ENCODE data around the gene MEAF6. TPM values are rescaled to one million over a fixed set of nuclear protein-coding genes. Genes with fewer than 3 reads are reported as not detected.
A peak's percentile ranks its signal among the peaks of the same experiment; 100 is the strongest.

Gene MEAF6
- total and polyA plus RNA-seq, 4 experiments from 2014 or later = 97.9 to 221 (median 115) TPM

- ChIA-PET POLR2A (ENCODE audit: partially characterized antibody) (interaction anchor here (0.6 to 11.1 kb wide), 6 partner anchors 11 to 35 kb away, joined by 3 to 229 read pairs (median 19); partner anchors contain the start of genes MEAF6 and ZC3H12A), CTCF (ENCODE audit: partially characterized antibody) (interaction anchor here (0.9 to 11.5 kb wide), 11 partner anchors 12 to 197 kb away, joined by 3 to 417 read pairs (median 20); partner anchors contain the start of genes MEAF6 and ZC3H12A)
- Mint-ChIP-seq H3K4me1 (peaks cover 11 to 29% (median 22%) of the 10 kb centered on the region in 4 donors), H3K36me3 (peaks cover 21 to 64% of the 10 kb centered on the region in 2 donors), H3K27me3 (no peaks in the 10 kb centered on the region), H3K4me3 (no peak overlapping the region), H3K27ac (peak overlapping the region in 6 of 7 donors; percentile 12 to 100 (median 71)), H3K9me3 (peaks cover 0 to 2% (median 0%) of the 10 kb centered on the region in 8 donors)
- no peak for DNase-seq
- no peak overlapping the region for H3K4me3 ChIP-seq (ENCODE audit: low read length in 2 of 2)
- H3K4me1 ChIP-seq (ENCODE audit: insufficient read depth, low read length) = peaks cover 25% of the 10 kb centered on the region
- H3K27ac ChIP-seq (ENCODE audit: low read depth, low read length) = peak overlapping the region; percentile 42
- no peaks in the 10 kb centered on the region for H3K27me3 ChIP-seq (ENCODE audit: insufficient read depth, low read length)
- intact Hi-C loops (cut with micrococcal nuclease) = no loop called here
- peaks cover 50% of the 10 kb centered on the region for H3K36me3 ChIP-seq (ENCODE audit: insufficient read depth, low read length)
- no peaks in the 10 kb centered on the region for H3K9me3 ChIP-seq (ENCODE audit: control insufficient read depth in 1 of 2, low read length in 2 of 2)
Observed at GRCh38 chr1:37485902-37486679, 28.5 kb downstream of the MEAF6 start.

GRCh38 chr1:37484325-37485051 is 30.1 kb downstream of the MEAF6 start:
- DNase-seq = peak in 1 of 5 donors; percentile 1
- Mint-ChIP-seq H3K4me1 (peaks cover 12 to 43% (median 29%) of the 10 kb centered on the region in 4 donors), H3K27me3 (no peaks in the 10 kb centered on the region), H3K36me3 (peaks cover 18 to 67% of the 10 kb centered on the region in 2 donors), H3K9me3 (peaks cover 0 to 2% (median 0%) of the 10 kb centered on the region in 8 donors), H3K27ac (peak overlapping the region; percentile 23 to 100 (median 78)), H3K4me3 (peak overlapping the region in 3 of 8 donors; percentile 35 to 66 (median 54))
- POLR2A ChIA-PET (ENCODE audit: partially characterized antibody) = interaction anchor here (0.7 to 11.1 kb wide), 4 partner anchors 10 to 30 kb away, joined by 3 to 229 read pairs (median 54); partner anchors contain the start of genes MEAF6 and ZC3H12A
- intact Hi-C loops (cut with micrococcal nuclease) = no loop called here
- CTCF ChIA-PET (ENCODE audit: partially characterized antibody) = interaction anchor here (1.2 to 11.5 kb wide), 5 partner anchors 10 to 28 kb away, joined by 6 to 417 read pairs (median 69); partner anchors contain the start of gene ZC3H12A
- Histone ChIP-seq H3K4me1 (ENCODE audit: insufficient read depth, low read length) (peaks cover 40% of the 10 kb centered on the region), H3K27me3 (ENCODE audit: insufficient read depth, low read length) (no peaks in the 10 kb centered on the region), H3K27ac (ENCODE audit: low read depth, low read length) (peak overlapping the region; percentile 8), H3K4me3 (ENCODE audit: low read length in 2 of 2) (no peak overlapping the region), H3K36me3 (ENCODE audit: insufficient read depth, low read length) (peaks cover 56% of the 10 kb centered on the region), H3K9me3 (ENCODE audit: control insufficient read depth in 1 of 2, low read length in 2 of 2) (no peaks in the 10 kb centered on the region)

GRCh38 chr1:37483785-37484184 is 30.8 kb downstream of the MEAF6 start:
- Mint-ChIP-seq H3K27me3 (no peaks in the 10 kb centered on the region), H3K36me3 (peaks cover 21 to 72% of the 10 kb centered on the region in 2 donors), H3K27ac (peak overlapping the region; percentile 10 to 100 (median 78)), H3K9me3 (peaks cover 0 to 2% (median 0%) of the 10 kb centered on the region in 8 donors), H3K4me1 (peaks cover 14 to 50% (median 32%) of the 10 kb centered on the region in 4 donors), H3K4me3 (peak overlapping the region in 3 of 8 donors; percentile 0 to 66 (median 54))
- H3K27ac ChIP-seq (ENCODE audit: low read depth, low read length) = no peak overlapping the region
- peak in 1 of 5 donors; percentile 1 for DNase-seq
- H3K27me3 ChIP-seq (ENCODE audit: insufficient read depth, low read length) = no peaks in the 10 kb centered on the region
- H3K4me3 ChIP-seq (ENCODE audit: low read length in 2 of 2) = no peak overlapping the region
- ChIA-PET CTCF (ENCODE audit: partially characterized antibody) (interaction anchor here (5.2 to 11.5 kb wide), 3 partner anchors 9 to 27 kb away, joined by 69 to 417 read pairs (median 219); partner anchors contain the start of gene ZC3H12A), POLR2A (ENCODE audit: partially characterized antibody) (interaction anchor here (0.7 to 11.1 kb wide), 5 partner anchors 9 to 31 kb away, joined by 3 to 229 read pairs (median 5); partner anchors contain the start of genes MEAF6 and ZC3H12A)
- peaks cover 41% of the 10 kb centered on the region for H3K4me1 ChIP-seq (ENCODE audit: insufficient read depth, low read length)
- intact Hi-C loops (cut with micrococcal nuclease) = no loop called here
- H3K9me3 ChIP-seq (ENCODE audit: control insufficient read depth in 1 of 2, low read length in 2 of 2) = no peaks in the 10 kb centered on the region
- peaks cover 56% of the 10 kb centered on the region for H3K36me3 ChIP-seq (ENCODE audit: insufficient read depth, low read length)

DNA sequence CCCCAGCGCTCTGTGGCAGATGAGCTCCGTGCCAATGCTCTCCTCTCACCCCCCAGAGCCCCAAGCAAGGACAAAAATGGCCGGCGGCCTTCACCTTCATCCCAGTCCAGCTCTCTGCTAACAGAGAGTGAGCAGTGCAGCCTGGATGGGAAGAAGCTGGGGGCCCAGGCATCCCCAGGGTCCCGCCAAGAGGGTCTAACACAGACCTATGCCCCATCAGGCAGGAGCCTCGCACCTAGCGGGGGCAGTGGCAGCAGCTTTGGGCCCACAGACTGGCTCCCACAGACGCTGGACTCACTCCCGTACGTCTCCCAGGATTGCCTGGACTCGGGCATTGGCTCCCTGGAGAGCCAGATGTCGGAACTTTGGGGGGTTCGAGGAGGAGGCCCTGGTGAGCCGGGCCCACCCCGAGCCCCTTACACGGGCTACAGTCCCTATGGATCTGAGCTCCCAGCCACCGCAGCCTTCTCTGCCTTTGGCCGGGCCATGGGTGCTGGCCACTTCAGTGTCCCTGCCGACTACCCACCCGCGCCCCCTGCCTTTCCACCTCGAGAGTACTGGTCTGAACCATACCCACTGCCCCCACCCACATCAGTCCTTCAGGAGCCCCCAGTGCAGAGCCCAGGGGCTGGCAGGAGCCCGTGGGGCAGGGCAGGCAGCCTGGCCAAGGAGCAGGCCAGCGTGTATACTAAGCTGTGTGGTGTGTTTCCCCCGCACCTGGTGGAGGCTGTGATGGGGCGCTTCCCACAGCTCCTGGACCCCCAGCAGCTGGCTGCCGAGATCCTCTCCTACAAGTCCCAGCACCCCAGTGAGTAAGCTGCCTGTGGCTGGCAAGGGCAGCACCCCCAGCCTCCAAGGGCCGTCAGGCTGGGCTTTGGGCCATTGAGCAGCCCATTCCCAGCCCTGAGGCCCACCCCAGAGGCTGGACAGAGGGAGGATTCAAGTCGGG is 31.5 kb downstream of the MEAF6 start:
- Histone ChIP-seq H3K4me1 (ENCODE audit: insufficient read depth, low read length) (peaks cover 49% of the 10 kb centered on the region), H3K27me3 (ENCODE audit: insufficient read depth, low read length) (no peaks in the 10 kb centered on the region), H3K4me3 (ENCODE audit: low read length in 2 of 2) (no peak overlapping the region), H3K27ac (ENCODE audit: low read depth, low read length) (peak overlapping the region; percentile 96), H3K36me3 (ENCODE audit: insufficient read depth, low read length) (peaks cover 61% of the 10 kb centered on the region), H3K9me3 (ENCODE audit: control insufficient read depth in 1 of 2, low read length in 2 of 2) (no peaks in the 10 kb centered on the region)
- ChIA-PET POLR2A (ENCODE audit: partially characterized antibody) (interaction anchor here (0.6 to 11.1 kb wide), 5 partner anchors 8 to 61 kb away, joined by 3 to 229 read pairs (median 5); partner anchors contain the start of genes MEAF6 and ZC3H12A), CTCF (ENCODE audit: partially characterized antibody) (interaction anchor here (5.2 to 11.5 kb wide), 3 partner anchors 8 to 26 kb away, joined by 69 to 417 read pairs (median 219); partner anchors contain the start of gene ZC3H12A)
- peaks cover 18 to 58% (median 36%) of the 10 kb centered on the region in 4 donors for H3K4me1 Mint-ChIP-seq
- peaks cover 26 to 71% of the 10 kb centered on the region in 2 donors for H3K36me3 Mint-ChIP-seq
- no peaks in the 10 kb centered on the region for H3K27me3 Mint-ChIP-seq
- H3K9me3 Mint-ChIP-seq = peaks cover 0 to 2% (median 0%) of the 10 kb centered on the region in 8 donors
- intact Hi-C loops (cut with micrococcal nuclease) = no loop called here
- peak overlapping the region in 3 of 8 donors; percentile 26 to 65 (median 48) for H3K4me3 Mint-ChIP-seq
- H3K27ac Mint-ChIP-seq = peak overlapping the region; percentile 29 to 100 (median 82)
- DNase-seq = peak in 1 of 5 donors; percentile 2

- Mint-ChIP-seq H3K9me3 (peaks cover 0 to 2% (median 0%) of the 10 kb centered on the region in 8 donors), H3K4me1 (peaks cover 18 to 61% (median 37%) of the 10 kb centered on the region in 4 donors), H3K27ac (peak overlapping the region; percentile 78 to 100 (median 86)), H3K4me3 (peak overlapping the region in 4 of 8 donors; percentile 26 to 65 (median 40)), H3K27me3 (no peaks in the 10 kb centered on the region), H3K36me3 (peaks cover 31 to 74% of the 10 kb centered on the region in 2 donors)
- intact Hi-C loops (cut with micrococcal nuclease) = no loop called here
- ChIA-PET CTCF (ENCODE audit: partially characterized antibody) (interaction anchor here (11.5 kb wide), 1 partner anchor 25 kb away, joined by 417 read pairs; no protein-coding TSS in a partner anchor), POLR2A (ENCODE audit: partially characterized antibody) (interaction anchor here (0.6 to 11.1 kb wide), 7 partner anchors 7 to 210 kb away, joined by 3 to 229 read pairs (median 4); partner anchors contain the start of genes CDCA8, MEAF6 and ZC3H12A)
- H3K4me3 ChIP-seq (ENCODE audit: low read length in 2 of 2) = no peak overlapping the region
- no peaks in the 10 kb centered on the region for H3K27me3 ChIP-seq (ENCODE audit: insufficient read depth, low read length)
- peaks cover 51% of the 10 kb centered on the region for H3K4me1 ChIP-seq (ENCODE audit: insufficient read depth, low read length)
- no peaks in the 10 kb centered on the region for H3K9me3 ChIP-seq (ENCODE audit: control insufficient read depth in 1 of 2, low read length in 2 of 2)
- peaks cover 66% of the 10 kb centered on the region for H3K36me3 ChIP-seq (ENCODE audit: insufficient read depth, low read length)
- DNase-seq = peak in 1 of 5 donors; percentile 8
- peak overlapping the region; percentile 96 for H3K27ac ChIP-seq (ENCODE audit: low read depth, low read length)
Observed at GRCh38 chr1:37482004-37482785, 32.4 kb downstream of the MEAF6 start.
